ENCODE measurements around the gene UGT1A6.

Gene UGT1A6

DNA sequence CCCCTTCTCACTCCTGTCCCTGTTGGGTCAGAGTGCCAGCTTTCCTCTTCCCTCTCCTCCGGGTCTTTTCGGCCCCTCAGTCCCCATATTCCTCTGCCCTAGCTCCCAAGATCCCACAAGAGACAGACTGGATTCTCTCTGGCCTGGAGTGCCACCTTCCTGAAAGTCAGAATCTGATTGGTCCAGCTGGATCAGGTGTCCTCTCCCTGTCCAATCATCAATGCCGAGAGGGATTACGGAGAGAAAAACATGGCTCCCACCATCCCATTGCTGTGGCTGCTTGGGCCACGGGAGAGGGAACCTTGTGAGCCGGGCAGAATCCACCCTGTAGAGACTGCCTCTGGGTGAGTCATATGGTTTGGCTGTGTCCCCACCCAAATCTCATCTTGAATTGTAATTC, 82.7 kb downstream of the UGT1A6 start:
- DNase-seq (ENCODE audit: extremely low read depth, low read depth), result no peak

GRCh38 chr2:233778030-233778429, 85.3 kb downstream of the UGT1A6 start, which contains the start of gene MROH2A:
Gene MROH2A, plus strand, starts transcription at chr2:233778330. Its CDS starts 1,029 bp downstream, at chr2:233779359.
- TF ChIP-seq CTCF (IDR thresholded peaks at IDR 0.05; ENCODE audit: low read depth, low read length), result no peak
- no peak for DNase-seq (ENCODE audit: extremely low read depth, low read depth)

More for the DNA sequence above, 82.7 kb downstream of the UGT1A6 start:
- no peak for TF ChIP-seq CTCF (IDR thresholded peaks at IDR 0.05; ENCODE audit: low read depth, low read length)

DNA sequence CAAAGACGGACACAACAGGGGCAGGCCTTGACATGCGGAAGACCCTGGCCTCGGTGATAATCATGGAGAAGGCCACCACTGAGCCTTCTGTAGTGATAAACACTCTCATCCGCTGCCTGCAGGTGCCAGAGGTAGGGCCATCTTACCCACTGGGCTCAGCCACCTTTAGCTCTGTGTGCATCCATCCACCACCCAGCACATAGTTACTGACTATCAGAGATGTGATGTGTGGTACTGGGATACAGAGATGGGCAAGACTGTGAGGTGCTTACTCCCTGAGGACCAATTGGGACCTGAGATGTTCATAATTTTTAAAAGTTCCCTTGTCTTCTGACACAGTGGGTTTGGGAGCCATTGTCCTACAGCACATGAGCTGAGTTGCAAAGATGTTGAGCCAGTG, 87.0 kb downstream of the UGT1A6 start:
- no peak for DNase-seq (ENCODE audit: extremely low read depth, low read depth)
- TF ChIP-seq CTCF (IDR thresholded peaks at IDR 0.05; ENCODE audit: low read depth, low read length), result no peak

DNA sequence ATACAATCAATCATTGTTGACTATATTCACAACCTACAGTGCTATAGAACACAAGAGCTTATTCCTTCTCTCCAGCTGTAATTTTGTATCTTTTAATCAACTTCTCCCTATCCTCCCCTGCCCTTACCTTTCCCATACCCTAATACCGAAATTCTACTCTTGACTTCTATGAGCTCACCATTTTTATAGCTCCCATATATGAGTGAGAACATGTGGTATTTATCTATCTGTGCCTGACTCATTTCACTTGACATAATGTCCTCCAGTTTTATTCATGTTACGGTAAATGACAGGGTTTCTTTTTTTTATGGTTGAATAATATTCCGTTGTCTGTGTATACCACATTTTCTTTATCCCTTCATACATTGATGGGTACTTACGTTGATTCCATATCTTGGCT, 88.1 kb downstream of the UGT1A6 start:
- no peak for DNase-seq (ENCODE audit: extremely low read depth, low read depth)
- TF ChIP-seq CTCF (IDR thresholded peaks at IDR 0.05; ENCODE audit: low read depth, low read length), result no peak

GRCh38 chr2:233789554-233789953, 96.9 kb downstream of the UGT1A6 start:
- DNase-seq (ENCODE audit: extremely low read depth, low read depth), result no peak
- no peak for TF ChIP-seq CTCF (IDR thresholded peaks at IDR 0.05; ENCODE audit: low read depth, low read length)

- DNase-seq (ENCODE audit: extremely low read depth, low read depth), result no peak
- no peak for TF ChIP-seq CTCF (IDR thresholded peaks at IDR 0.05; ENCODE audit: low read depth, low read length)
These were observed 98.6 kb downstream of the UGT1A6 start for GRCh38 chr2:233791151-233791882.

DNA sequence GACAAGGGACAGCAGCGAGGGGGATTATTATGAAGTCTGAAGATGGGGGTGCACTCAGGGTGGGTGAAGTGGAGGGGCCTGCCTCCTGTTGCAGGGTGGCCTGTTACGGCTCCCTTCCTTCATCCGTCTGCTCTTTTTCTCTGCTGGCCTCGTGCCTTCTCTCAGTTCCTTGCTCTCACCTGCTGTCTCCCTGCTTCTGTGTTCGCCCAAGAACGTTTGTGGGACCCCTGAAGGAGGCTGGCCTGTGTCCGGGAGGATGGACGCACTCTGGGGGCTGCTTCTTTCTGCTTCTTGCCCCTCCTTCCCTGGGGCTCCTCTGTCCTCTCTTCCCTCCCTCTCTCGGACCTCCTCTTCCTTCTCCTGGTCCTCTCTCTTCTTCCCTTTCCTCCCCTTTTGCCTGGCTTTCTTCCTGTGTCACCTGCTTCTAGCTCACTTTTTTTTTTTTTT, 99.2 kb downstream of the UGT1A6 start:
- no peak for DNase-seq (ENCODE audit: extremely low read depth, low read depth)
- TF ChIP-seq CTCF (IDR thresholded peaks at IDR 0.05; ENCODE audit: low read depth, low read length), result no peak

Data from AG09319 (cell line).